ENCODE data around the gene DTHD1.

Gene DTHD1

GRCh38 chr4:36301127-36301526 is 19.7 kb downstream of the DTHD1 start:
- no peak for DNase-seq (ENCODE audit: low read depth)
- no peak for TF ChIP-seq CTCF (IDR thresholded peaks at IDR 0.05; ENCODE audit: low read length, missing control alignments)
- H3K4me3 ChIP-seq (replicated peaks; ENCODE audit: low read depth, low read length), result no peak overlapping the region

- no peak for TF ChIP-seq CTCF (IDR thresholded peaks at IDR 0.05; ENCODE audit: low read length, missing control alignments)
- DNase-seq (ENCODE audit: low read depth), result no peak
- no peak overlapping the region for H3K4me3 ChIP-seq (replicated peaks; ENCODE audit: low read depth, low read length)
Measured at GRCh38 chr4:36303426-36304137, 22.2 kb downstream of the DTHD1 start.

GRCh38 chr4:36304138-36304681 is 22.8 kb downstream of the DTHD1 start:
- H3K4me3 ChIP-seq (replicated peaks; ENCODE audit: low read depth, low read length), result no peak overlapping the region
- no peak for DNase-seq (ENCODE audit: low read depth)
- no peak for TF ChIP-seq CTCF (IDR thresholded peaks at IDR 0.05; ENCODE audit: low read length, missing control alignments)

- no peak for DNase-seq (ENCODE audit: low read depth)
- TF ChIP-seq CTCF (IDR thresholded peaks at IDR 0.05; ENCODE audit: low read length, missing control alignments), result no peak
- no peak overlapping the region for H3K4me3 ChIP-seq (replicated peaks; ENCODE audit: low read depth, low read length)
Measured at GRCh38 chr4:36308150-36308549, 26.7 kb downstream of the DTHD1 start.

GRCh38 chr4:36310216-36310615 is 28.8 kb downstream of the DTHD1 start:
- no peak for TF ChIP-seq CTCF (IDR thresholded peaks at IDR 0.05; ENCODE audit: low read length, missing control alignments)
- no peak for DNase-seq (ENCODE audit: low read depth)
- no peak overlapping the region for H3K4me3 ChIP-seq (replicated peaks; ENCODE audit: low read depth, low read length)

GRCh38 chr4:36310793-36311192 is 29.4 kb downstream of the DTHD1 start:
- TF ChIP-seq CTCF (IDR thresholded peaks at IDR 0.05; ENCODE audit: low read length, missing control alignments), result no peak
- no peak for DNase-seq (ENCODE audit: low read depth)
- no peak overlapping the region for H3K4me3 ChIP-seq (replicated peaks; ENCODE audit: low read depth, low read length)

- no peak for DNase-seq (ENCODE audit: low read depth)
- TF ChIP-seq CTCF (IDR thresholded peaks at IDR 0.05; ENCODE audit: low read length, missing control alignments), result no peak
- no peak overlapping the region for H3K4me3 ChIP-seq (replicated peaks; ENCODE audit: low read depth, low read length)
Measured at GRCh38 chr4:36312511-36312910, 31.1 kb downstream of the DTHD1 start.
